Measurements from ENCODE around the gene PIP4K2B.
"Not testable (repeated sequence)": the region's sequence is repeated elsewhere in the genome, so short reads cannot be mapped to it uniquely, and the experiment has no call there.

Gene PIP4K2B

DNA sequence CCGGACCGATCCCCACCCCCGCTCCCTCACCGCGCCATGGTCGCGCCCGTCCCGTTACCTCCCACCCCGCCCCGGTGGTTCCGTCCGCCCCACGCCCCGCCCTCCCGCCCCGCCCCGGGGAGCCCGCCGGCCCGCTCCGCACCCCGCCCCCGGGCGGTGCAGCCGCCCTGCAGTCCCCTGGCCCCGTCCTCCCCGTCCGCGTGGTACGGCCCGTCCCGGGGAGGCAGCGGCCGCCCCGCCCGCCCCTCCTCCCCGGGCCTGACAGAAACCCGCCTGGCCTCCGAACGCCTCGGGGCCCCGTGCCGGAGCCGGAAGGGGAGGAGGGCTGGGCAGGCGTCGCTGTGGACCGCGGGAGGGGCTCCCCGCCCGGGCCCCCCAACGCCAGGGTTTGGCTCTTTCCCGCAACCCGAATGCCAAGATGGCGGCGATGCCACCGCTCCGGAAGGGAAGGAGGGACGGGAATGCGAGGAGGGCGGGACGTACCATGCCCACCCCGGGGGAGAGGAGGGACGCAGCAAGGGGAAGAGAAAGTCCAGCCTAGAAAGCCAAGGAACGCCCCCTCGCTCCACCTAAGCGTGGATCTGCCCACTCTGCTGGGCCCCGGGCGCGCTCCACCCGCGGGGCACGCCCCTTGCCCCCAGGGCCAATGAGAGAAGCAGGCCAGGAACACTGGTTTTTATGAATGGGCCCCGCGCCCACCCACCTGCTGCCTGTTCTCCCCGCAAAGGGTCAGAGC is at the start of gene PIP4K2B:
Gene PIP4K2B (minus strand): TSS at position 56 of the 736 bp plus-strand sequence. CDS start 132 bp downstream, outside the sequence.
- DNase-seq (ENCODE audit: low read depth): peak; percentile 79

DNA sequence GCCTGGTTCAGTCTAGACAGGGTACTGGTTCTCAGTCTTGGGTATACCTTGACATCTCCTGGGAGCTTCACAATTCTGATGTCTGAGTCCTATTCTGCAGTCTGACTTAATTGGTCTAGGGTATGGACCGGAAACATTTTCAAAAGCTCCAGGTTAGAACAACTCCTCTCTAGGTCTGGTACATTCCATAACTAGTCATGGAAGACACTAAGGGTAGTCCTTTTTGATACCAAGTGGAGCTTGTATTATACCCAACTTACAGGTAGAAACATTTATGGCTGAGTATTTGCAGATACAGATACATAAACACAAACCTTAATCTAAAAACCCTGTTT is 49.2 kb upstream of the PIP4K2B start:
- no peak for DNase-seq (ENCODE audit: low read depth)

GRCh38 chr17:38844261-38844757 is 45.0 kb upstream of the PIP4K2B start:
- DNase-seq (ENCODE audit: low read depth): no peak

DNA sequence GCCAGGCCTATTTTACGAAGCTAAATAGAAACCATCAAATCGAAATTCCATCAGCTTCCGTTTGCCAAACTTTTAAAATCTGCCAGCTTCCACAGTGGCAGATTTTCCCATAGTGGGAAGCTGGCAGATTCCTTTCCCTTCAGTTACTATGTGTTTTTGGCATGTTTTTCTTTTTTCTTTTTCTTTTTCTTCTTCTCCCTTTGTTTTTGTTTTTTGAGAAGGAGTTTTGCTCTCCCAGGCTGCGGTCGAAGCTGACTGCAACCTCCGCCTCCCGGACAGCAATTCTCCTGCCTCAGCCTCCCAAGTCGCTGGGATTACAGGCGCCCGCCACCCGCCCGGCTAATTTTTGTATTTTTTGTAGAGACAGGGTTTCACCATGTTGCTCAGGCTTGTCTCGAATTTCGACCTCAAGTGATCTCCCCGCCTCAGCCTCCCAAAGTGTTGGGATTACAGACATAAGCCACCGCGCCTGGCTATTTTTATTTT is 26.4 kb upstream of the PIP4K2B start:
- DNase-seq (ENCODE audit: low read depth): no peak

- peak; percentile 86 for DNase-seq (ENCODE audit: low read depth)
Observed at GRCh38 chr17:38824899-38825761, 25.8 kb upstream of the PIP4K2B start, which contains the start of gene CWC25. TSS of gene CWC25 (minus strand) at chr17:38825321. CDS start at chr17:38825183, 138 bp downstream.

- no peak for DNase-seq (ENCODE audit: low read depth)
Observed at GRCh38 chr17:38815576-38816193, 16.3 kb upstream of the PIP4K2B start.

- no peak for DNase-seq (ENCODE audit: low read depth)
Observed at GRCh38 chr17:38809828-38810227, 10.5 kb upstream of the PIP4K2B start.

DNA sequence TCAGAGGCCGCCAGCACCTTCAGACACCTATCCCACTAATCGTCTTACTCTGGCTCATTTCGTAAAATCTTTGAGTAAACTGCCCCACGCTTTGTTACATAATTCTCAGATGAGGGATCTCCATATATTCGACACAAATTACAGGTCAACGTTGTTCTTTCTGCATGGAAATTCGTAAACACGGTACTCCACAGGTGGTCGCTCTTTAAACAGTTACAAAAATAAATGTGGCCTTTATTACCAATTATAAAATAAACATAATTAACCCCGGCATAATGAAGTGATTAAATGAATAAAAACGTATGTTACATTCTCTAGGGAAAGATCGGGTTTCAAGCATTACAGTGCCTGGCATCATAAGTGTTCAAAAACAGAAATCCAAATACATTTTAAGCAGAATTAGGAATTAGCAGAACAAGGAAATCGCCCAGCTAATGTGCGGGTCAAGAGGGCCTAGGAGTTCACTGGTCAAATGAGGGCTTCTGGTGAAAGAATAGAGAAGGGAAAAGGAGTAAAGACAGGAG is 943 bp upstream of the PIP4K2B start:
- DNase-seq (ENCODE audit: low read depth): no peak

GRCh38 chr17:38798614-38799500 is 499 bp downstream of the PIP4K2B start:
- DNase-seq (ENCODE audit: low read depth): no peak

GRCh38 chr17:38797828-38798227 is 1.5 kb downstream of the PIP4K2B start:
- DNase-seq (ENCODE audit: low read depth): no peak

DNA sequence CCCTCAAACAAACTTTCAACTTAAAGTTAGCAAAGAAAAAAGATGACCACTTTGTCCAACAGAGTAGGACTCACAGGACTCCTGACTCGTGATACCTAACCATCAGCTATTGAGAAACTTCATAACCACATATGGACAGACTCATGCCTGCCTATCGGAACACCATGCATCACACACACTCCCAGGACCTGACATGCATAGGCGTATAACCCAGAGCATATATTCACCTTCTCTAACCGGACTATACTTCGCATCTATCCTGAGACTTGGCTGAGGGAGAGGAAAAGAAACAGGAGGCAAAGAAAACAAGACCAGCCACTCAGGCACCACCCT is 2.2 kb downstream of the PIP4K2B start:
- DNase-seq (ENCODE audit: low read depth): no peak

GRCh38 chr17:38796451-38797157 is 2.8 kb downstream of the PIP4K2B start:
- DNase-seq (ENCODE audit: low read depth): no peak

DNA sequence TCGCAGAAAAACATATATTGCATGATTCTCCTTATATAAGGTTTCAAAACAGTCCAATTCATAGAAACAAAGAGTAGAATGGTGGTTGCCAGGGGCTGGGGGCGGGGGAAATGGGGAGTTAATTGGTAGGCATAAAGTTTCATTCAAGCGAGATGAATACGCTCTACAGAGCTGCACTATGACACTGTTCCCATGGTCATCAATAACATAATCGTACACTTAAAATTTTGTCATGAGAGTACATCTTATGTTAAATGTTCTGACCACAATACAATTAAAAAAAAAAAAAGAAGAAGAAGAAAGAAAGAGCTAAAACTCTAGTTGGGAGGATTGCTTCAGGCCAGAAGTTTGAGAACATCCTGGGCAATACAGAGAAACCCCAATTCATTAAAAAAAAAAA is 5.1 kb downstream of the PIP4K2B start:
- DNase-seq (ENCODE audit: low read depth): no peak

DNA sequence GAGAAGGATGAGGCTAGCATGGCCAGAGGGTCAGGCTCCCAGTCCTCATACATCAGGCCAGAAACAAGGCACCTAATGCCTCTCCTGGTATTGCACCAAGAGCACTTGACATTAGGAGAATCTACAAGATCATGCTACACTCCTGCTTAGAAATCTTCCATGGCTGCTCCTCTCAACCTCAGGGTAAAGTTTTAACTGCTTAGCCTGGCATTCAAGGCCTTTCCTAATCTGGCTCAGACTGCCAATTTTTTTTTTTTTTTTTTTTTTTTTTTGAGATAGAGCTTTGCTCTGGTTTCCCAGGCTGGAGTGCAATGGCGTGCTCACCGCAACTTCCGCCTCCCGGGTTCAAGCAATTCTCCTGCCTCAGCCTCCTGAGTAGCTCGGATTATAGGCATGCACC is 8.2 kb downstream of the PIP4K2B start:
- DNase-seq (ENCODE audit: low read depth): no peak

DNA sequence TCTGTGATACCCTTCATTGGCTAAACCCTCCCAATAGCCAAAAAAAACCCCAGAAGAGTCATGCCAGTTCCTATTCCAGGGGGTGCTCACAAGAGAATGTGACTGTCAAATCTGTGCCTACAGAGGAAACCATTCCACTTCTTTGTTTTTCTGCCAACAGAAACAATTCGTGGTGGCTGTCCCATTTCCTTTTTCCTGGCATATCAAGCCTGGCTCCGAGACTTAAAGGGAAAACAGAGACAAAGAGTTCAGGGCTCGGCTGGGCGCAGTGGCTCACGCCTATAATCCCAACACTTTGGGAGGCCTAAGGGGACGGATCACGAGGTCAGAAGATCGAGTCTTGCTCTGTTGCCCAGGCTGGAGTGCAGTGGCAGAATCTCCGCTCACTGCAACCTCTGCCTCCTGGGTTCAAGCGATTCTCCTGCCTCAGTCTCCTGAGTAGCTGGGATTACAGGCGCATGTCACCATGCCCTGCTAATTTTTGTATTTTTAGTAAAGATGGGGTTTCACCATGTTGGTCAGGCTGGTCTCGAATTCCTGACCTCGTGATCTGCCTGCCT is 9.1 kb downstream of the PIP4K2B start:
- DNase-seq (ENCODE audit: low read depth): not testable (repeated sequence)

- DNase-seq (ENCODE audit: low read depth): no peak
Observed at GRCh38 chr17:38789185-38789584, 10.2 kb downstream of the PIP4K2B start.

- not testable (repeated sequence) for DNase-seq (ENCODE audit: low read depth)
Observed at GRCh38 chr17:38787999-38788398, 11.4 kb downstream of the PIP4K2B start.

GRCh38 chr17:38786372-38786771 is 13.0 kb downstream of the PIP4K2B start:
- no peak for DNase-seq (ENCODE audit: low read depth)

GRCh38 chr17:38783227-38783626 is 16.1 kb downstream of the PIP4K2B start:
- no peak for DNase-seq (ENCODE audit: low read depth)
